ENCODE results near the gene EPB41L4A.

Gene EPB41L4A

GRCh38 chr5:112418659-112419163 is 366 bp downstream of the EPB41L4A start:
- Histone ChIP-seq H3K27me3 (ENCODE audit: control insufficient read depth in 1 of 2, insufficient read depth in 1 of 2, low read length in 2 of 2) (no peaks in the 10 kb centered on the region), H3K4ac (ENCODE audit: low read depth in 1 of 2, low read length in 2 of 2) (no peak overlapping the region), H2BK12ac (ENCODE audit: low read length in 2 of 2) (no peak overlapping the region), H3K27ac (ENCODE audit: low read length, poor library complexity, severe bottlenecking) (no peak overlapping the region), H2AFZ (ENCODE audit: low read depth, low read length) (peak overlapping the region; percentile 70), H3K9me3 (ENCODE audit: control insufficient read depth, low read length) (no peaks in the 10 kb centered on the region), H2BK120ac (ENCODE audit: low read depth, low read length) (no peak overlapping the region), H2AK5ac (ENCODE audit: low read length, severe bottlenecking) (no peak overlapping the region), H4K8ac (ENCODE audit: low read length) (no peak overlapping the region), H3K14ac (ENCODE audit: low read length in 2 of 2) (peak overlapping the region in 1 of 2 experiments; percentile 58), H2BK5ac (ENCODE audit: low read depth, low read length, poor library complexity, severe bottlenecking) (no peak overlapping the region), H3K9ac (ENCODE audit: low read length) (peak overlapping the region; percentile 76), H3K23ac (ENCODE audit: low read length in 2 of 2) (peak overlapping the region in 1 of 2 experiments; percentile 72), H3K79me1 (replicated peaks; ENCODE audit: low read length, poor library complexity, severe bottlenecking) (no peaks in the 10 kb centered on the region), H4K91ac (ENCODE audit: low read length) (no peak overlapping the region), H3K36me3 (ENCODE audit: control insufficient read depth in 1 of 2, insufficient read depth in 2 of 2, low read depth in 1 of 2, low read length in 2 of 2) (no peaks in the 10 kb centered on the region), H3K4me1 (ENCODE audit: control insufficient read depth, insufficient read depth, low read depth, low read length) (peaks cover 7% of the 10 kb centered on the region), H3K4me3 (ENCODE audit: insufficient read depth in 1 of 2, low read depth in 1 of 2, low read length in 2 of 2) (peak overlapping the region; percentile 85 to 87), H3K18ac (ENCODE audit: low read depth in 1 of 2, low read length in 2 of 2) (no peak overlapping the region), H2BK15ac (ENCODE audit: low read depth, poor library complexity, severe bottlenecking) (no peak overlapping the region), H3K4me2 (ENCODE audit: low read length, poor library complexity, severe bottlenecking) (peak overlapping the region; percentile 96)
- DNase-seq, result peak; percentile 29
- WGBS, result 2% methylated on average over 37 of the region's 39 CpGs

- Histone ChIP-seq H3K14ac (ENCODE audit: low read length in 2 of 2) (no peak overlapping the region), H3K18ac (ENCODE audit: low read depth in 1 of 2, low read length in 2 of 2) (no peak overlapping the region), H3K9me3 (ENCODE audit: control insufficient read depth, low read length) (no peaks in the 10 kb centered on the region), H3K4me1 (ENCODE audit: control insufficient read depth, insufficient read depth, low read depth, low read length) (peaks cover 9% of the 10 kb centered on the region), H3K36me3 (ENCODE audit: control insufficient read depth in 1 of 2, insufficient read depth in 2 of 2, low read depth in 1 of 2, low read length in 2 of 2) (no peaks in the 10 kb centered on the region), H2BK5ac (ENCODE audit: low read depth, low read length, poor library complexity, severe bottlenecking) (no peak overlapping the region), H3K4me2 (ENCODE audit: low read length, poor library complexity, severe bottlenecking) (peak overlapping the region; percentile 96), H2BK12ac (ENCODE audit: low read length in 2 of 2) (no peak overlapping the region), H3K23ac (ENCODE audit: low read length in 2 of 2) (peak overlapping the region in 1 of 2 experiments; percentile 72), H3K4ac (ENCODE audit: low read depth in 1 of 2, low read length in 2 of 2) (no peak overlapping the region), H3K9ac (ENCODE audit: low read length) (peak overlapping the region; percentile 76), H2BK120ac (ENCODE audit: low read depth, low read length) (no peak overlapping the region), H3K79me1 (replicated peaks; ENCODE audit: low read length, poor library complexity, severe bottlenecking) (no peaks in the 10 kb centered on the region), H2AFZ (ENCODE audit: low read depth, low read length) (no peak overlapping the region), H4K91ac (ENCODE audit: low read length) (no peak overlapping the region), H2BK15ac (ENCODE audit: low read depth, poor library complexity, severe bottlenecking) (no peak overlapping the region), H2AK5ac (ENCODE audit: low read length, severe bottlenecking) (no peak overlapping the region), H3K27me3 (ENCODE audit: control insufficient read depth in 1 of 2, insufficient read depth in 1 of 2, low read length in 2 of 2) (no peaks in the 10 kb centered on the region), H4K8ac (ENCODE audit: low read length) (no peak overlapping the region), H3K27ac (ENCODE audit: low read length, poor library complexity, severe bottlenecking) (no peak overlapping the region), H3K4me3 (ENCODE audit: insufficient read depth in 1 of 2, low read depth in 1 of 2, low read length in 2 of 2) (peak overlapping the region; percentile 85 to 87)
- WGBS, result 12% methylated on average over 24 of the region's 26 CpGs
- peak; percentile 32 for DNase-seq
Measured at GRCh38 chr5:112417931-112418658, 982 bp downstream of the EPB41L4A start.

GRCh38 chr5:112415552-112415951 is 3.5 kb downstream of the EPB41L4A start:
- Histone ChIP-seq H2BK15ac (ENCODE audit: low read depth, poor library complexity, severe bottlenecking) (no peak overlapping the region), H3K79me1 (replicated peaks; ENCODE audit: low read length, poor library complexity, severe bottlenecking) (no peaks in the 10 kb centered on the region), H3K14ac (ENCODE audit: low read length in 2 of 2) (no peak overlapping the region), H3K18ac (ENCODE audit: low read depth in 1 of 2, low read length in 2 of 2) (no peak overlapping the region), H3K4me3 (ENCODE audit: insufficient read depth in 1 of 2, low read depth in 1 of 2, low read length in 2 of 2) (no peak overlapping the region), H3K27ac (ENCODE audit: low read length, poor library complexity, severe bottlenecking) (no peak overlapping the region), H3K9ac (ENCODE audit: low read length) (no peak overlapping the region), H2BK120ac (ENCODE audit: low read depth, low read length) (no peak overlapping the region), H3K23ac (ENCODE audit: low read length in 2 of 2) (no peak overlapping the region), H4K8ac (ENCODE audit: low read length) (no peak overlapping the region), H3K27me3 (ENCODE audit: control insufficient read depth in 1 of 2, insufficient read depth in 1 of 2, low read length in 2 of 2) (no peaks in the 10 kb centered on the region), H2BK5ac (ENCODE audit: low read depth, low read length, poor library complexity, severe bottlenecking) (no peak overlapping the region), H2AFZ (ENCODE audit: low read depth, low read length) (no peak overlapping the region), H3K4me1 (ENCODE audit: control insufficient read depth, insufficient read depth, low read depth, low read length) (peaks cover 9% of the 10 kb centered on the region), H3K36me3 (ENCODE audit: control insufficient read depth in 1 of 2, insufficient read depth in 2 of 2, low read depth in 1 of 2, low read length in 2 of 2) (no peaks in the 10 kb centered on the region), H3K9me3 (ENCODE audit: control insufficient read depth, low read length) (no peaks in the 10 kb centered on the region), H4K91ac (ENCODE audit: low read length) (no peak overlapping the region), H3K4me2 (ENCODE audit: low read length, poor library complexity, severe bottlenecking) (no peak overlapping the region), H2AK5ac (ENCODE audit: low read length, severe bottlenecking) (no peak overlapping the region), H2BK12ac (ENCODE audit: low read length in 2 of 2) (no peak overlapping the region), H3K4ac (ENCODE audit: low read depth in 1 of 2, low read length in 2 of 2) (no peak overlapping the region)
- DNase-seq, result no peak
- 71% methylated on average over 1 of the region's 2 CpGs for WGBS

GRCh38 chr5:112413611-112414010 is 5.5 kb downstream of the EPB41L4A start:
- Histone ChIP-seq H3K27ac (ENCODE audit: low read length, poor library complexity, severe bottlenecking) (no peak overlapping the region), H3K9me3 (ENCODE audit: control insufficient read depth, low read length) (no peaks in the 10 kb centered on the region)

More at GRCh38 chr5:112413611-112414010, 5.5 kb downstream of the EPB41L4A start:
- H3K4ac ChIP-seq (ENCODE audit: low read depth in 1 of 2, low read length in 2 of 2), result no peak overlapping the region
- H2BK15ac ChIP-seq (ENCODE audit: low read depth, poor library complexity, severe bottlenecking), result no peak overlapping the region
- no peak for DNase-seq
- peaks cover 2% of the 10 kb centered on the region for H3K4me1 ChIP-seq (ENCODE audit: control insufficient read depth, insufficient read depth, low read depth, low read length)
- H3K4me3 ChIP-seq (ENCODE audit: insufficient read depth in 1 of 2, low read depth in 1 of 2, low read length in 2 of 2), result no peak overlapping the region
- H2BK120ac ChIP-seq (ENCODE audit: low read depth, low read length), result no peak overlapping the region
- 88% methylated on average over 3 of the region's 3 CpGs for WGBS
- no peaks in the 10 kb centered on the region for H3K27me3 ChIP-seq (ENCODE audit: control insufficient read depth in 1 of 2, insufficient read depth in 1 of 2, low read length in 2 of 2)
- H2BK5ac ChIP-seq (ENCODE audit: low read depth, low read length, poor library complexity, severe bottlenecking), result no peak overlapping the region
- H3K79me1 ChIP-seq (replicated peaks; ENCODE audit: low read length, poor library complexity, severe bottlenecking), result no peaks in the 10 kb centered on the region
- no peak overlapping the region for H3K23ac ChIP-seq (ENCODE audit: low read length in 2 of 2)
- H3K9ac ChIP-seq (ENCODE audit: low read length), result no peak overlapping the region
- H4K91ac ChIP-seq (ENCODE audit: low read length), result no peak overlapping the region
- H3K14ac ChIP-seq (ENCODE audit: low read length in 2 of 2), result no peak overlapping the region
- no peak overlapping the region for H4K8ac ChIP-seq (ENCODE audit: low read length)
- no peaks in the 10 kb centered on the region for H3K36me3 ChIP-seq (ENCODE audit: control insufficient read depth in 1 of 2, insufficient read depth in 2 of 2, low read depth in 1 of 2, low read length in 2 of 2)
- H2AK5ac ChIP-seq (ENCODE audit: low read length, severe bottlenecking), result no peak overlapping the region
- no peak overlapping the region for H2AFZ ChIP-seq (ENCODE audit: low read depth, low read length)
- no peak overlapping the region for H2BK12ac ChIP-seq (ENCODE audit: low read length in 2 of 2)
- no peak overlapping the region for H3K18ac ChIP-seq (ENCODE audit: low read depth in 1 of 2, low read length in 2 of 2)
- H3K4me2 ChIP-seq (ENCODE audit: low read length, poor library complexity, severe bottlenecking), result no peak overlapping the region

Measured in mesenchymal stem cell (in vitro differentiated cells and primary cell).